AG10803 (cell line): ENCODE measurements around the gene BTN1A1.
"Not testable (repeated sequence)": the region's sequence is repeated elsewhere in the genome, so short reads cannot be mapped to it uniquely, and the experiment has no call there.

Experiments
- DNase-seq: peaks from one replicate; pipeline ENCODE4 v3.0.0; 2010; ENCODE audit warnings: low read depth
- H3K4me3 ChIP-seq: 2 replicates; pipeline ENCODE4 v1.5.1; 2011; ENCODE audit warnings: mild to moderate bottlenecking, low read length, control low read depth
- TF ChIP-seq, protein P1 (sequence below): conservative IDR thresholded peaks from 2 replicates; pipeline ENCODE4 v1.5.1; 2011; ENCODE audit warnings: mild to moderate bottlenecking, low read length, control low read depth, inconsistent platforms

Gene BTN1A1

GRCh38 chr6:26541579-26541978 lies 41.5 kb downstream of the BTN1A1 start:
- no peak for DNase-seq
- no peak overlapping the region for H3K4me3 ChIP-seq
- TF ChIP-seq, protein P1, sequence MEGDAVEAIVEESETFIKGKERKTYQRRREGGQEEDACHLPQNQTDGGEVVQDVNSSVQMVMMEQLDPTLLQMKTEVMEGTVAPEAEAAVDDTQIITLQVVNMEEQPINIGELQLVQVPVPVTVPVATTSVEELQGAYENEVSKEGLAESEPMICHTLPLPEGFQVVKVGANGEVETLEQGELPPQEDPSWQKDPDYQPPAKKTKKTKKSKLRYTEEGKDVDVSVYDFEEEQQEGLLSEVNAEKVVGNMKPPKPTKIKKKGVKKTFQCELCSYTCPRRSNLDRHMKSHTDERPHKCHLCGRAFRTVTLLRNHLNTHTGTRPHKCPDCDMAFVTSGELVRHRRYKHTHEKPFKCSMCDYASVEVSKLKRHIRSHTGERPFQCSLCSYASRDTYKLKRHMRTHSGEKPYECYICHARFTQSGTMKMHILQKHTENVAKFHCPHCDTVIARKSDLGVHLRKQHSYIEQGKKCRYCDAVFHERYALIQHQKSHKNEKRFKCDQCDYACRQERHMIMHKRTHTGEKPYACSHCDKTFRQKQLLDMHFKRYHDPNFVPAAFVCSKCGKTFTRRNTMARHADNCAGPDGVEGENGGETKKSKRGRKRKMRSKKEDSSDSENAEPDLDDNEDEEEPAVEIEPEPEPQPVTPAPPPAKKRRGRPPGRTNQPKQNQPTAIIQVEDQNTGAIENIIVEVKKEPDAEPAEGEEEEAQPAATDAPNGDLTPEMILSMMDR = no peak

DNA sequence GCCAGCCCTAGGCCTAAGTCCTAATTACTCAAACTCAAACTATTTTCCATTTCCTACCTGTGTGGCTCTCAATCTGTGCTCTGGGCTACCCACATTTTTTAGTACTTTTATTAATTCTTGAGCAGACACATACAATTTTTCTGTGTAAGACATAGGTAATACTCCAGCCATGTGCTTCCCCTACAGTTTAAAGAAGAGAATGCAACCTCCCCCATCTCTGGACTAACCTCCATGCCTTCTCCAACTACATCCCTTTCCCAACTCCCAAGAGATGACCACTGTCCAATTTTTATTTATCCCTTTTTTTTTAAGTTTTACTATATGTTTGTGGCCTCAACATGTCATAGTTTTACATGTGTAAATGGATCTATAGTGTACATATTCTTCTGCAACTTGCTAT lies 43.9 kb downstream of the BTN1A1 start:
- TF ChIP-seq, protein P1 = peak; percentile 48
- DNase-seq = no peak
- H3K4me3 ChIP-seq = no peak overlapping the region

GRCh38 chr6:26544473-26544872 lies 44.4 kb downstream of the BTN1A1 start:
- no peak for DNase-seq

DNA sequence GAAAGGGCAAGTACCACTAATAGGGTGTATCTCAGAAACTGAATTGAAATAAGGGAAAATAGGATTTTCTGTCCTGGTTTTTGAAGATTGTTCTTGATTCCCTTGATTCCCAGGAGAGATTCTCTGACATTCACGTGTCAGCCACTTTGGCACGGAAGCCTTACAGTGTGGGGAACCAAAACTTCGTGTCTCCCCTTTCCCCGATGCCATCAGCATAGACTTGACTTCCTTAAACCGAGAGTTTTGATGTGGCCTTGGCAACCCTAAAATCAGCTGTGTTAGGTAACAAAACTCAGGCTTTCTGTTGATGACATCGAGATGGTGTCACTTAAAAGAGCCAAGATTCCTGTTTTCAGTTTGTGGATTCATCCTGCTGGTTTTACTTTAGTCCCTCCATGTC lies 45.5 kb downstream of the BTN1A1 start:
- TF ChIP-seq, protein P1 = no peak
- H3K4me3 ChIP-seq = no peak overlapping the region
- no peak for DNase-seq

More at GRCh38 chr6:26544473-26544872, 44.4 kb downstream of the BTN1A1 start:
- TF ChIP-seq, protein P1 = no peak
- no peak overlapping the region for H3K4me3 ChIP-seq

- not testable (repeated sequence) for DNase-seq
Observed at GRCh38 chr6:26547363-26547762, 47.3 kb downstream of the BTN1A1 start.

DNA sequence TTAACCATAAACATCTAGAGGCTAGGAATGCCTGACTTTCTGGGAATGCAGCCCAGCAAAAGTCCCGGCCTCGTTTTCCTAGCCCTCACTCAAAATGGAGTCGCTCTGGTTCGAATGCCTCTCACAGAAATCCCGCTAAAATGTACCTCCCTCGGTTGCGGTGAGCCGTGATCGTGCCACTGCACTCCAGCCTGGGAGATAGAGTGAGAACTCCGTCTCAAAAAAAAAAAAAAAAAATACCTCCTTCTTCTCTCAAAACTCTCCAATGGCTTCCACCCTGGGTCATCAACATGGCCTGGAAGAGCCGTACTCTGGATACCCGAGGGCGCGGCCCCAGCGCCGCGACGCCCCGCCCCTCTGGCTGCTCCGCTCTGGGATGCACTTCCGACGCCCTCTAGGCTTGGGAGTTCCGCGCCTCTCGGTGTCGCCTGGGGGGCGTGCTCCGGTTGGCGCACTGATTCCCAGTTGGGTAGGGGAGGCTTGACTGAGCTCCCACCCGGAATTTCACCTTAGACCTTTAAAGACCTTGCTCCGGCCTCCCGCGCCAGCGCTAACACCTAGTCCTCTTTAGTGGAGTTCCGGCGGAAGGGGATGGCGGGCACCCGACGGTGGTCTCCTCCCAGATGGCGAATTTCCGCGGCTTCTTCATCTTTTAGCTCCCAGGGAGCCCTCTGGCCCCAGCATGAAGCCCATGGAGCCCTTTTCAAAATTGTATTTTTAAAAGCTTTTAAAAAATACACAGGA lies 50.3 kb downstream of the BTN1A1 start:
- DNase-seq = peak; percentile 40
- TF ChIP-seq, protein P1 = no peak; the same call in 1 of the 2 replicates
- H3K4me3 ChIP-seq = peak overlapping the region; percentile 62

More at GRCh38 chr6:26547363-26547762, 47.3 kb downstream of the BTN1A1 start:
- not testable (repeated sequence) for H3K4me3 ChIP-seq

GRCh38 chr6:26552205-26552604 lies 52.1 kb downstream of the BTN1A1 start:
- no peak for DNase-seq
- TF ChIP-seq, protein P1 = no peak
- H3K4me3 ChIP-seq = no peak overlapping the region
